Stimulated activated CD4-positive, alpha-beta T cell treated with anti-CD3 and anti-CD28 coated beads, TNF-alpha, amount 100 ng/mL, for 1 hour (primary cell): ENCODE measurements around the gene GCC2.
A peak's percentile ranks its signal among the peaks of the same experiment; 100 is the strongest.
"Not testable (repeated sequence)": the region's sequence is repeated elsewhere in the genome, so short reads cannot be mapped to it uniquely, and the experiment has no call there.

ENCODE experiments used
- DNase-seq, 3 donors: peaks; one replicate each; pipeline ENCODE4 v3.0.0-alpha.2; 2020; ENCODE audit warnings: low read depth in 3 of 3, low spot score in 1 of 3

GCC2 gene

DNA sequence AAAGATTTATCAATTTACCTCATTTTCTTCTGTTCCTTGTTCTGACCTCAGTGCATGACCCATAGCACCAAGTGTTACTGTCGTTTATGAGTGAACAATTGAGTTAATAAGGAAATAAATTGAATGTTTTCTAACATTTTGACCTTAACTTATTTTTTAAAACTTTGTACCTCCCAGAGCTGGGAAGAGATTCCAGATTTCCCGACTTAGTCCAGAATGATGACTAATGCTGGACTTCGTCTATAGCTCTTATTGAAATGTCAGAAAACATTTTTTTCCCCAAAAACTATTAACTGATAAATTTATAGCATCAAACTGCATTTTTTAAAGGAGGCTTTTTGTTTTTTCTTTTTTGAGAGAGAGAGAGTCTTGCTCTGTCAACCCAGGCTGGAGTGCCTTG lies 63.4 kb downstream of the GCC2 start:
- DNase-seq, result not testable (repeated sequence)

DNA sequence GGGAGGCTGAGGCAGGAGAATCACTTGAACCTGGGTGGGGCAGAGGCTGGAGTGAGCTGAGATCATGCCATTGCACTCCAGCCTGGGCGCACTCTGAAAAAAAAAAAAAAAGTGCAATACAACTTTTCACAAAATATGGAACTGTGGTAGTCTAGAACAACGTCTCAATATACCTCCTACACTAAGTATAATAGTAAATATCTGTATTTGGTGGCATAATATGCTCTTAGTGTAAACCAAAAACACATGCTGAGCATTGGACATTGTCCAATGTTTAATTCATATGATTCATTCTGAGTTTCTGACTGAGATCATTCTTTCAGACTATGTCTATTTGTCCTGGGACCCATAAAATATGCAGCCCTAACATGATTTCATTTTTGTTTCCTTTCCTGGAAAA lies 65.5 kb downstream of the GCC2 start:
- not testable (repeated sequence) for DNase-seq

DNA sequence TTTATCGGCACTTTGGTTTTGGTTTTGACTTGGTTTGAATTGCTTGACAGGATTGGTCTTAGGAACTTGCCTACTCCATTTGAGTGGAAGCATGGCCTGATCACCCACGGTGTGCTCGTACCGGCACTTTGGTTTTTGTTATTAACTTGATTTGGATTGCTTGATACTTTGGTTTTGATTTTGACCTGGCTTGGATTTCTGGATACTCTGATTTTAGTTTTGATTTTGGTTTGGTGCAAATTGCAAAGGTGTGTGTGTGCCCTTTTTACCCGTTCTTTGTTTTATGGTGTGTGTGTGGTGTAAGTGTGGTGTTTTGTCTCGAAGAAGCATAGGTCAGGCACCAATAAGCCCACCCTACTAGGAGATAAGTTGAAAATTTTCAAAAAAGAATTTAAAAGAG lies 75.7 kb downstream of the GCC2 start:
- not testable (repeated sequence) for DNase-seq

DNA sequence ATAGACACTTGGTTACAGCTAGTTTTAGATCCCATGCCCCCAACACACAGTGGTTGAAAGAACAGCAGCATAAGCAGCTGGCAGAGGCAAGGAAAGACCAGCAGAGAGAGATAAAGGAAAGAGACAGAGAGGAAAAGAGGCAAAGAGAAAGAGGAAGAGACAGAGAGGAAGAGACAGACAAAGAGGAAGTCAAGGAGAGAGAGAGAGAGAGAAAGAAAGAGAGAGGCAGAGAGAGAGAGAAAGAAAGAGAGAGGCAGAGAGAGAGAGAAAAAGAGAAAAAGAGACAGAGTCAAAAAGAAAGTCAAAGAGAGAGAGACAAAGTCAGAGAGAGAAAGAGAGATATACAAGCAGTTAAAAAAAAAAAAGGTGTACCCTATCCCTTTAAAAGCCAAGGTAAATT lies 76.3 kb downstream of the GCC2 start:
- DNase-seq, result not testable (repeated sequence)

DNA sequence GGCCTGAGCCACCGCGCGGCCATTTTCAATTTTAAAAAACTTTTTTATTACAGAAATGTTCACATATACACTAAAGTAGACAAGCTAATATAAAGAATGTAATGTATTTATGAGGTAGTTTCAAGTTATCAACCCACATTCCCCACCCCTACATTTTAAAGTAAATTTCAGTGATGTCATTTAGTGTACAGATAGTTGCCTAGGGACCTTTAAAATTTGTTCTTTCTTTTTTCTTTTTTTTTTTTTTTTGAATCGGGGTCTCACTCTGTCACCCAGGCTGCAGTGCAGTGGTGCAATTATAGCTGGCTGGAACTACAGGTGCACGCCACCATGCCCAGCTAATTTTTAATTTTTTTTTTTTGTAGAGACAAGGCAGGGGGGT lies 82.7 kb downstream of the GCC2 start:
- DNase-seq, result no peak

DNA sequence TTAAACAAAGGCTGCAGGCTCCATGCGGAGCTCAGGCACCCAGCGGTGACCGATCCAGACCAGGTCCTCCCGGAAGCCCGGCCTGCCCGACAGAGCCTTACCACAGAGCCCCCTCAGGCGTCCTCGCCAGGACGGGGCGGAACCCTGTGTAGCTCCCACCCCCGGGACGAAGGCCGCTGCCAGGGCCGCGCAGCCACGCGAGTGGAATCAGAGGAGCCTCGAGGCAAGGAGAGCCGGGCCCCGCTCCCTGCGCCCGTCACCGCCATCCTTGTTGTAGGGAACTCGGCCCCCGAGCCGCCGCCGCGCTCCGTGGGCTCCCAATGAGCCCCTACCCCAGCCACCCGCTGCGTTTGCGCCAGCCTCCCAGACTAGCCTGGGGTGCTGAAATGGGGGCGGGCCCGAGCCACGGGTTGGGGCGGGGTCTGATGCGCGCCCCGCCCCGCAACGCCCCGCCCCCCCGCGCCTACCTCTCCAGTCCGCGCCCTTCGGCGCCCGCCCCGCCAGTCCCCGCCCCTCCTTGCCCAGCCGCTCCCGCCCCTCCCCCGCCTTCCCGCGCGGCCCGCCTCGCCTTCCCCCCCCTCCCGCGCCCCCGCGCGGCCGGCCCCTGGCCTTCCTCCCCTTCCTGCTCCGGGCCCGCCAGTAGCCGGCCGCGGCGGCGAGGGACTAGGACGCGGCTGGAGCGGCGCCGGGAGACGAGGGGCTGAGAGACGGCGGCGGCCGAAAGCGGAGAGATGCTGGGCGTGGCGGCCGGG lies 85.0 kb downstream of the GCC2 start, which contains the start of gene LIMS1:
Gene LIMS1, plus strand, starts transcription at position 639 of the 752 bp plus-strand sequence. Its CDS starts 93 bp downstream, at position 732.
- peak; percentile 65 to 80 (median 79) for DNase-seq

DNA sequence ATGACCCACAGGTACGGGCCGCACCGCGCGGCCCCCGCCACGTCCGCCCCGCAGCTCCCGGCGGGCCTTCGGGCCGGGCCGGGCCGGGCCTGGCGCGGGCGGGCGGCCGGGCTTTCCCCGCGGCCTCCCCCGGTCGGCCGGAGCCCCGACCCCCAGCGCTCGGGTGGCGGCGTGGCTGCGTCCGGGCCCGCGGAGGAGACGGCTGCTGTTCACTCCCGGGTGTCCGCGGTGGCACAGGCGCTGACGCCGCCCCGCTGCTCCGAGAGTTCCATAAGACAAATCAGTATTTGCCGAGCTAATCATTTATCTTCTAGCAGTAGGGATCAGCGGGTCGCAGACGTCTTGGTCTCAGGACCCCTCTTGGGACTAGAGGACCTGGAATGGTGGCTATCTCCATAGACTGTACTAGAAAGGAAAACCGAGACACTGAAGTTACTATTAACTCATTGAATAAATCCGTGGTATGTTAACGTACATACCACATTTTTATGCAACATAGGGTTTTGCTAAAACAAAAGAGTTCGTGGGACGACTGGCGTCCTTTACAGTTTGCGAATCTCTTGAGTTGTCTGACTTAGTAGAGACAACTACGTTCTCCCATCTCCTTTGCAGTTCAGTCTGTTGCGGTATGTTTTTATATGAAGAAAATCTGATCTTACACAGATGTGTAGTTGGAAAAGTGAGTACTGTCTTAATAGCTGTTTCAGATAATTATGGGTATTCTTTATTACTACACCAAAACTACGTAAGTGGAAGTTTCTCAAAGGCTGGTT lies 85.8 kb downstream of the GCC2 start:
- peak in 1 of 3 donors; percentile 22 for DNase-seq

DNA sequence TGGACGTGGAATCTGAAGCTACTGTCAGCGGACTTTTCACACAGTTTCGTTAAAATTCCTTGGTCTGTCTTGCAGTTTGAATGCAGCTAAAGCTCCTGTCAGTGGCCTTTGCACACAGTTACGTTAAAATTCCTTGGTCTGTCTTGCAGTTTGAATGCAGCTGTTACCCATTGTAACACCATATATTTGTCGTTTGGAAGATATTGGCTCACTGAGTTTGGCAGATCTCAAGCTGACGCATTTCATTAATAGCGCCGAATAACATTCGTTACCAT lies 86.3 kb downstream of the GCC2 start:
- no peak for DNase-seq

DNA sequence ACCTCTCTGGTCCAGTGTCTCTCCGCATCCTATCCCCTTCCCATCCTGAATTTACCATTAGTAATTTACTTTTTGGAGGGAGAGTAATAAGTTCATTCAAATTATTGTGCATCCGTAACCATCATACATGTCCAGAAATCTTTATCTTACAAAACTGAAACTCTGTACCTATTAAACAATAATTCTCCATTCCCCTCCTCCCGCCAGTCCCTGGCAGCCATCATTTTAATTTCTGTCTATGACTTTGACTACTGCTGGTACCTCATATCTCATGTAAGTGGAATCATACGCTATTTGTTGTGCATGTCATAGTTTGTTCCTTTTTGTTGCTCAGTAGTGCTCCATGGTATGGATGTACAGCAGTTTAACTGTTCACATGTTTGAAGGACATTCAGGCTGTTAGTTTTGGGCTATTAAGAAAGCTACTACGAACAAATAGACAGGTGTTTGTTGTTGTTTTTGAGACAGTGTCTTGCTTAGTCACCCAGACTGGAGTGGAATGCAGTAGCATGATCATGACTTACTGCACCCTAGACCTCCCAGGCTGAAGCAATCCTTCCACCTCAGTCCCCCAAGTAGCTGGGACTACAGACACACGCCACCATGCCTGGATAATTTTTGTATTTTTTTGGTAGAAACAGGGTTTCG lies 87.3 kb downstream of the GCC2 start:
- no peak for DNase-seq

DNA sequence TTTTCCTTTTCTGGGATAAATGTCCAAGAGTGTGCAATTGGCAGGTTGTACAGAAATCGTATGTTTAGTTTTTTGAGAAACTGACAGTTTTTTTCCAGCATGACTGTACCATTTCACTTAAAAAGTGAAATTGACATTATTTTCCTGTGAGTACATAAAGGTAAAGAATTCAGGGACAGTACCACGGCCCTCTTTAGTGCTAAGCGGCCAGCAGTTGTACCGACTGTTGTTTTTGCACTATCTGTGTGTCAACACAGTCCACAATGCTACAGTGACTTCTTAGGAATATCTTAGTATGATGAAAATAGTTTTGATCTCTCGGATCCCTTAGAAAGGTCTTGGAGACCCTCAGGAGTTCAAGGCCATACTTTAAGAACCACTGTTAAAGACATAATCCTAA lies 87.9 kb downstream of the GCC2 start:
- no peak for DNase-seq

DNA sequence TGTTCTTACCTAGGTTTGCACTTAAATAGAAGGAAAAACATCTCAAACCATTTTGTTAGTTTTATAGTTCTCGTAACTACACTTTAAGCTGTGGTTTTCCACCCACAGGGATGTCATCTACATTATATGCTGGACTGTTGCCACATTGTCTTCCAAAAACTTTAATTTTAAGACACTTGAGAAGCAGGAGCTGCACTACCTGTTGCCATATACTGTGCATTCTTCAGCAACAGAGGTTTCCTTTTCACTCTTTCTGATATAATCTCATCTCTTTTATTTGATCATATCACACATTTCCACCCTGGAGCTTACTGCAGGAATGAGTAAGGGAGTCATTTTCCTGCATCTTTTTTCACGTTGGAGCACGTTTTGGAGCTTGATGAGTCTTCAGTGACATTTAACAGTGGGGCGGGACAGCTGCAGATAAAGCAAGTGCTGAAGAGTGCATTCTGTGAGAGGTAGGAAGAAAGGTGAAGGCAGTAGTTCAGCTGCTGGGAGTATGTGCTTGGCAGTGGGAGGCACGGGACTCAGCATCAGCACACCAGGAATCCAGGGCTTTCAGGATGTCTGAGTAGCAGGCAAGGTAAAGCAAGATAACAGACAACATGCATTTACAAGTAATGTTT lies 89.1 kb downstream of the GCC2 start:
- DNase-seq, result no peak

DNA sequence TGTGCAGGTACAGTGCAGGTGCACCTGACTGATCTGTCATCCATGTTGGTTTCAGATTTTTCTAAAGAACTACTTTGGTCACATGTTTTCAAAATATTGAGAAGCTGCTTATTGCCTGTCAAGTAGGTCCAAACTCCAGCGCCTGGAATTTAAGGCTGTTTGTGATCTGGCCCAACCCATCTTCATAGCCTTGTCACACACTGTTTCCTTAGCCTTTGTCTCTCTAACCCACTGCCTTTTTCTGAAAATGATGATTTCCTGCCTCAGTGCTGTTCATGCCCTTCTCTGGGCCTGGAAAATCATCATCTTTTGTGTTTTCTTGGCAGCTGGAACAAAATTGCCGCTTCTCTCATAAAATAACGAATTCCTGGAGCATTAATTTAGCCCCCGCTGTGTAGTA lies 92.4 kb downstream of the GCC2 start:
- DNase-seq, result no peak

DNA sequence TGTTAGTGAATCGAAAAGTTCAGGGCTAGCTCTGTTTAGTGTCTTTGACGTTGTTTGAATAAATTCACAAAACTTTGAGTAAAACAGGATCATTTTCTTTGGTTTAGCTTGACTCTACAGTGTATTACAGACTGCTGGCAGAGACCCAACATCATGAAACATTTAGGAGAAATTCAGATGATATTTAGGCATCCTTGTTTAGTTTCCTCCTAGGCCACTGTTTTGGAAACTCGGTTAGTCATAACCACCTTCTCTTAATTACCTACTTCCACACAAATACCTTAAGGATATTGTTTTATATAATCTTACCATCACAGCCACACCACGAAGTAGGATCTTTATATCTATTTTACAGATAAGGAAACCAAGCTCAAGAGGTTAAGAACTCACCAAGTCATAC lies 93.1 kb downstream of the GCC2 start:
- no peak for DNase-seq

DNA sequence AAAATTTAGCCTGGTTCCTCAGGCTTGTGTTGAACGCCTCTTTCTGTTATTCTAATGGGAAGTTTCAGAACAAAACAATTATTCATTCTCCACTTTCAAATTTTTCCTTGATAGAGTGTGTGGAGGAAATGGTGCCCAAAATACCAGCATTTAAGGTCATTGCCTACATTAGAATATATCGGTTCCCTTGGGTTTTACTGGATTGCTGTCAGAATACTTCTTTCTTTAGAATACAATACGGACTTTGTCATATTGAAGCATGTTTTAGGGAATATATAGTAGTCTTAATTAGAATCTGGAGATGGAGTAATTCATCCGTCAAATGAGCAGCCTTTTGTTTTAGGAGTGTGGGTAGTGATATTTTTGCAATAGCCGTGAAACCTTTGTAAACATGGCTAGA lies 98.6 kb downstream of the GCC2 start:
- no peak for DNase-seq

DNA sequence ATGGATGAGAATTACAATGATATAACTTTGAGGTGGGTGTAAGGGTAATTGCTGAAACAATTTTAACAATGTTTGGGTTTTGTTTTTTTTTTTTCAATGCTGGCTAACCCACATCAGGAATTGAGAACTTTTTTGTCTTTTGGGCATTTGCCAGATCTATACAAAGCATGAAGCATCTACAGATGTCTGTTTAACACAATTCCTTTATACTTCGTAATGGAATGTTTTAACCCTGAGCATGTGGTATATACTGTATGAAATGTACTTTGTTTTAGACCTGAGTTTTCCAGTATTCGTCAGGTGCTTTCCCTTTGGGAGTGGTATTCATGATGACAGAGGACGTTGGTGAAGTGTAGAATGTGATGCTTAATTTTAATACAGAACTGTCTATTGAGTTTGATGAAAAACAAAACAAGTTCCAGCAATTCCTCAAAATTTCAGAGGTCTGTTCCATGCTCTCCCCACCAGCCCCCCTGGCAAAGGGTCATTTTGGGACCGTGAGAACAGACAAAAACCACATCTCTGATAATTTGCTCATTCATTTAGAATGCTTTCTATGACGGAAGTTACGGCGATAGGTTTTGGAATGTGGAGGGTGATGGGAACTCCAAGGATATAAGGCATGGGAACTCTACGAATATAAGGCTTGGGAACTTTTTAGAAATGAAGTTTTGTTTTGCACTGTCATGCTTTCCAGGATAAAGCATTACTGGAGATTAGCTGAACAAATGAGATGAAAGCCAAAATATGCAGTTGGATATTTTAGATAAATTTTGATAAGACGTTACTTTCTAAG lies 99.4 kb downstream of the GCC2 start:
- no peak for DNase-seq

DNA sequence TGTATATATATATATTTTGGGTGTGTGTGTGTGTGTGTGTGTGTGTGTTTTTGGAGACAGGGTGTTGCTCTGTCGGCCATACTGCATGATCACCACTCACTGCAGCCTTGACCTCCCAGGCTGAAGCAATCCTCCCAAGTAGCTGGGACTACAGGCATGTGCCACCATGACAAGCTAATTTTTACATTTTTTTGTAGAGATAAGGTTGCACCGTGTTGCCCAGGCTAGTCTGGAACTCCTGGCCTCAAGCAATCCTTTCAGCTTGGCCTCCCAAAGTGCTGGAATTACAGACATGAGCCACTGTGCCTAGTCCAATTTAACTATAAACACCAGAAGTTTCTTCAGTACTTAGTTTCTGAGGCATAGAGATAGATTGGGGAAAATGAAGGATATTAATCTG lies 103.6 kb downstream of the GCC2 start:
- no peak for DNase-seq

DNA sequence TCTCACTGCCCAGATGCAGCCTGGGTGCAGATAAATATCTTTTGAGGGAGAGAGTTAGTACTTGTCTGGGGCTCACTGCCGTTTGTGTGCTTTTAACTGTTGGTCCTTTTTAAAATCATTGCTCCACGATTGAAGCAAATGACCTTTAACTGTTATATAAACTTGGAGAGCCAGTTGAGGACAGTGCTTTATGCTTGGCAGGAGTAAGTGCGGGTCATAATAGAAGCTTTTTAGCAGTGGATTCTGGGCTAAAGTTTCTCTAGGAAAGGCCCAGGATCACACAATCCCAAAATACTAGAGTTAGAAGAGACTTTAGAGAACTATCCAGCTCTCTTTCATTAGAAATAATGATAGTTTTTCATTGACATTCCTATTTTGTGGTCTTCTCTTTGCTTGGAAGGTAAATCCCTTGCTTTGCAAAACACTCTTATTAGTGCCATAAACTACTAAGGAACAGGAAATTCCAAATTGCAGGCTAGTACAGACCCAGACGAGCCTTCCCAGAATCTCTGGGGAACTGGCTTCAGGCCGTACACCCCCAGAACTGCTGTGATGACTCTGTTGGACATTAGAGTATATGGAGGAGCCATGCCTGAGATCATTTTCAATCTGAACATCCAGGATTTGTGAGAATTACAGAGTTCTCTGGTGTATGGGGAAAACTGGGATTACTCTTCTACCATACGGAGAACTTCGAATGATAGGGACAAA lies 104.4 kb downstream of the GCC2 start:
- DNase-seq, result no peak

DNA sequence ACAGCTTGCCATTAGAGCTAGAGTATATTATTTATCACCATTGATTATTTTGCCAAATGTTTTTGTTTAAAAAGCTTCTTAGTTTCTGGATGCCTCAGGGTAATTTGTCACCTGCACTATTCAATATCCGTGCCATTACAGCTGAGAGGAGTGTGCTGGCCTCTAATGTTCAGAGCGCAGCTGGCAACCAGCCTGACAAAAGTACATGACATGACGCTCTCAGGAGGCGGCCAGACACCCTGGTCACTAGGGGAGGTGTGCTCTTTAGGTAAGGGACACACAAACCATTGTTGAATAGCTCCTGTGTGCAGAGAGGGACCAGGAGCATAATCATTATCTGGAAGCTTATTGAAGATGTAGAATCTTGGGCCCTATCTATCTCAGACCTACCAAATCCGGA lies 105.5 kb downstream of the GCC2 start:
- DNase-seq, result no peak

DNA sequence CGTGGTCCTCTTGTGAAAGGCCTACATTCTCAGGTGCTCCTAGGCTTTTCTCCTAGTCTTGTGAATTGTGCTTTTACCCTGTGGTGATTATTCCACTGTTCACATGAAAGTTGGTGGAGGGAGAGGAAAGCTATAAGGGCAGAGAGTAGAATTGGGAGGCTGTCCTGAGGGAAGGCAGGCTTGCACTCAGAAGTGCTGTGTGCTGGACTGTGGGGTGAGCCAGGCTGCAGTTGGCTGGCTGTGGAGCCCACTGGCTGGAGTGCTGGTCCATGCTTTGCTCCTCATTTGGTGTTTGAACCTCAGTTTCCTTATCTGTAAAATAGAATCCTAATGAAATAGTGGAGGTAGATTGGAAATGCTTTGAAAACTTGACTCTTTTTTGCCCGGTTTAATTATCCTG lies 106.6 kb downstream of the GCC2 start:
- DNase-seq, result no peak

DNA sequence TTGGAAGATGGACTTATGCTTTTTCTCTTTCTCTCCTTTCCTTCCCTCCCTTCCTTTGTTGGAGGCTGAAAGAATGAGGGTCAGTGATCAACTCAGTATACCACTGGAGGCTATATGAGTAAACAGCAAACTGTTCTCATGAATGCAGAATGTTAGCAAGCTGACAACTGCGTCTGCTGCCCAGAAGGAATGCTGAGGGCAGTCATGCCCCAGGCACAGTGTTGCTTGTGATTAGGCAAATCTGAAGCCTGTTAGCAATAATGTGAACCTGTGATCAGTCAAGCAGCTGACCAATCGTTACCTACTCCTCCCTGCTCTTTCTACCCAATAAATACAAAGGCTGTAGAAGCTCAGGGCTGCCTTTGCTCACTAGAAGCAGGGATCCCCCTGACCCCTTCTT lies 107.6 kb downstream of the GCC2 start:
- DNase-seq, result not testable (repeated sequence)
